PC-9 (cell line): ENCODE data around the gene PACRG. TPM values are rescaled to one million over a fixed set of nuclear protein-coding genes. Genes with fewer than 3 reads are reported as not detected.

Experiments
- BruUV-seq: library from RNA; stranded (reverse); fragments of 400-500 nt; replicated peaks from 2 replicates; lab custom pipeline; 2021; lab: Mats Ljungman, UMichigan
- CTCF ChIA-PET: fragments of 300-600 bp; sonication (Branson Sonifier 250); formaldehyde crosslinking; loops from one replicate; lab custom pipeline; 2022; ENCODE audit warnings: antibody characterized with exemption; lab: Charles Lee
- POLR2A ChIA-PET: fragments of 300-600 bp; sonication (Branson Sonifier 250); formaldehyde crosslinking; loops from one replicate; lab custom pipeline; 2022; ENCODE audit warnings: antibody characterized with exemption; ENCODE audit not compliant: unreplicated experiment; lab: Charles Lee
- DNase-seq, 2 experiments: peaks; one replicate each; pipeline versions ENCODE4 v3.0.0 to v3.0.0-alpha.2; 2015 to 2022; ENCODE audit warnings: mixed read lengths in 1 of 2
- H2AFZ ChIP-seq: fragments of 200-600 bp; sonication (generic); 2 replicates; pipeline ENCODE4 v1.8.1; 2017; ENCODE audit warnings: antibody characterized with exemption
- H3F3A ChIP-seq: fragments of 200-600 bp; sonication (generic); 2 replicates; pipeline ENCODE4 v1.8.1; 2017; ENCODE audit warnings: antibody characterized with exemption, mild to moderate bottlenecking, low read depth; ENCODE audit not compliant: insufficient read depth
- H3K27ac ChIP-seq: fragments of 200-600 bp; sonication (generic); 2 replicates; pipeline ENCODE4 v1.6.1; 2016; ENCODE audit warnings: mixed run types
- H3K27me3 ChIP-seq: fragments of 200-600 bp; sonication (generic); 2 replicates; pipeline ENCODE4 v1.6.1; 2016; ENCODE audit warnings: low read depth, mixed run types; ENCODE audit not compliant: insufficient read depth
- H3K36me3 ChIP-seq: fragments of 200-600 bp; sonication (generic); 2 replicates; pipeline ENCODE4 v1.6.1; 2016; ENCODE audit warnings: low read depth, mixed run types
- H3K4me1 ChIP-seq: fragments of 200-600 bp; sonication (generic); replicated peaks from 2 replicates; pipeline ENCODE4 v1.6.1; 2016; ENCODE audit warnings: mixed run types; ENCODE audit not compliant: insufficient read depth
- H3K4me2 ChIP-seq: fragments of 200-600 bp; sonication (generic); 2 replicates; pipeline ENCODE4 v1.6.1; 2017; ENCODE audit warnings: mixed run types
- H3K4me3 ChIP-seq: fragments of 200-600 bp; sonication (generic); 2 replicates; pipeline ENCODE4 v1.6.1; 2016; ENCODE audit warnings: mixed run types
- H3K79me2 ChIP-seq: fragments of 200-600 bp; sonication (generic); 2 replicates; pipeline ENCODE4 v1.6.1; 2017; ENCODE audit warnings: low read depth, mixed run types
- H3K9me2 ChIP-seq: fragments of 200-600 bp; sonication (generic); 2 replicates; pipeline ENCODE4 v1.8.1; 2017; ENCODE audit warnings: mild to moderate bottlenecking; ENCODE audit not compliant: insufficient read depth
- H3K9me3 ChIP-seq: fragments of 200-600 bp; sonication (generic); 2 replicates; pipeline ENCODE4 v1.8.1; 2016; ENCODE audit warnings: low read depth; ENCODE audit not compliant: insufficient read depth
- H4K20me1 ChIP-seq: fragments of 200-600 bp; sonication (generic); 2 replicates; pipeline ENCODE4 v1.8.1; 2017; ENCODE audit not compliant: insufficient read depth
- EZH2 ChIP-seq: fragments of 200-600 bp; sonication (generic); IDR thresholded peaks from 2 replicates; pipeline ENCODE4 v1.8.0; 2017; ENCODE audit warnings: antibody characterized with exemption, low read depth
- intact Hi-C: fragments of 100-400 bp; cut with micrococcal nuclease; formaldehyde crosslinking; loops from one replicate; pipeline ENCODE4 v1.10.0; 2022; ENCODE audit not compliant: unreplicated experiment
- total RNA-seq: library from RNA; stranded (reverse); gene quantifications from 2 replicates; pipeline ENCODE4 v1.2.3, GENCODE V29; 2021
- TF ChIP-seq, protein P1 (sequence below): fragments of 200-600 bp; sonication (generic); conservative IDR thresholded peaks from 2 replicates; pipeline ENCODE4 v1.6.1; 2017; ENCODE audit warnings: mixed run types, antibody characterized with exemption, mild to moderate bottlenecking, moderate library complexity

PACRG gene
- total RNA-seq, 1 experiment from 2014 or later, result not detected

DNA sequence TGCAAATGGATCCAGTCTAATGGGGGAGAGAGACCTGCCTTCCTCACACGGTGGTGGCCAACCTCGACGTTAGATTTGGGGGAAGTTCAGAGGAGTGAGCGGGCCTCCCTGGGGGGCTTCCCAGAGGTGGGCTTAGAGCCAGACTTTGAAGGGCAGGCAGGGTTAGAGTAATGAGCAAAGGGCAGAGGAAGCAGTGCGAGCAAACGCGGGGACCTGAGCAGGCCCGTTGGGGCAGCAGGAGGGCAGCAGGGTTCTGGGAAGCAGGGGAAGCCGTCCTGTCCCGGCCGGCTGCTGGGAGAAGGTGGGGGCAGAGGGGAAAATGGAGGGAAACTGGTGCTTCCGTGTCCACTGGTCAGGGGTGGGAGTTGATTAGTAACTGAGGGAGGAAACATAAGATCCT, 474.1 kb downstream of the PACRG start:
- no peak overlapping the region for H3K4me2 ChIP-seq
- H3F3A ChIP-seq, result no peaks in the 10 kb centered on the region
- no peak overlapping the region for H3K27ac ChIP-seq
- no peaks in the 10 kb centered on the region for H3K79me2 ChIP-seq
- DNase-seq, result no peak
- POLR2A ChIA-PET, result no interaction called here
- H2AFZ ChIP-seq, result no peak overlapping the region
- no peaks in the 10 kb centered on the region for H4K20me1 ChIP-seq
- H3K27me3 ChIP-seq, result no peaks in the 10 kb centered on the region
- no peaks in the 10 kb centered on the region for H3K4me1 ChIP-seq
- no peaks in the 10 kb centered on the region for H3K9me3 ChIP-seq
- intact Hi-C loops, result no loop called here
- CTCF ChIA-PET, result no interaction called here
- no peaks in the 10 kb centered on the region for H3K36me3 ChIP-seq
- H3K9me2 ChIP-seq, result no peaks in the 10 kb centered on the region
- no TSS peak for BruUV-seq
- TF ChIP-seq, protein P1, sequence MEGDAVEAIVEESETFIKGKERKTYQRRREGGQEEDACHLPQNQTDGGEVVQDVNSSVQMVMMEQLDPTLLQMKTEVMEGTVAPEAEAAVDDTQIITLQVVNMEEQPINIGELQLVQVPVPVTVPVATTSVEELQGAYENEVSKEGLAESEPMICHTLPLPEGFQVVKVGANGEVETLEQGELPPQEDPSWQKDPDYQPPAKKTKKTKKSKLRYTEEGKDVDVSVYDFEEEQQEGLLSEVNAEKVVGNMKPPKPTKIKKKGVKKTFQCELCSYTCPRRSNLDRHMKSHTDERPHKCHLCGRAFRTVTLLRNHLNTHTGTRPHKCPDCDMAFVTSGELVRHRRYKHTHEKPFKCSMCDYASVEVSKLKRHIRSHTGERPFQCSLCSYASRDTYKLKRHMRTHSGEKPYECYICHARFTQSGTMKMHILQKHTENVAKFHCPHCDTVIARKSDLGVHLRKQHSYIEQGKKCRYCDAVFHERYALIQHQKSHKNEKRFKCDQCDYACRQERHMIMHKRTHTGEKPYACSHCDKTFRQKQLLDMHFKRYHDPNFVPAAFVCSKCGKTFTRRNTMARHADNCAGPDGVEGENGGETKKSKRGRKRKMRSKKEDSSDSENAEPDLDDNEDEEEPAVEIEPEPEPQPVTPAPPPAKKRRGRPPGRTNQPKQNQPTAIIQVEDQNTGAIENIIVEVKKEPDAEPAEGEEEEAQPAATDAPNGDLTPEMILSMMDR, result no peak
- TF ChIP-seq EZH2, result no peak
- no peak overlapping the region for H3K4me3 ChIP-seq

DNA sequence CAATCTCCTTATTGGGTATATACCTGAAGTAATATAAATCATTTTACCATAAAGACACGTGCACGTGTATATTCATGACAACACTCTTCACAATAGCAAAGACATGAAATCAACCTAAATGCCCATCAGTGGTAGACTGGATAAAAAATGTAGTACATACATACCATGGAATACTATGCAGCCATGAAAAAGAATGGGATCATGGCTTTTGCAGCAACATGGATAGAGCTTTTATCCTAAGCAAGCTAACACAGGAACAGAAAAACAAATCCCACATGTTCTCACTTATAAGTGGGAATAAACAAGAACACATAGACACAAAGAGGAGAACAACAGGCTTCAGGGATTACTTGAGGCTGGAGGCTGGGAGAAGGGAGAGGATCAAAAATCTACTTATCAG, 478.4 kb downstream of the PACRG start:
- no peaks in the 10 kb centered on the region for H3K79me2 ChIP-seq
- H2AFZ ChIP-seq, result no peak overlapping the region
- CTCF ChIA-PET, result no interaction called here
- H3K4me1 ChIP-seq, result no peaks in the 10 kb centered on the region
- no peak for DNase-seq
- no peak for TF ChIP-seq EZH2
- TF ChIP-seq, protein P1, result no peak
- H3F3A ChIP-seq, result no peaks in the 10 kb centered on the region
- no peaks in the 10 kb centered on the region for H3K9me3 ChIP-seq
- POLR2A ChIA-PET, result no interaction called here
- H3K9me2 ChIP-seq, result no peaks in the 10 kb centered on the region
- no peak overlapping the region for H3K4me2 ChIP-seq
- no peaks in the 10 kb centered on the region for H4K20me1 ChIP-seq
- H3K36me3 ChIP-seq, result no peaks in the 10 kb centered on the region
- H3K27me3 ChIP-seq, result no peaks in the 10 kb centered on the region
- no peak overlapping the region for H3K27ac ChIP-seq
- no TSS peak for BruUV-seq
- intact Hi-C loops, result no loop called here
- H3K4me3 ChIP-seq, result no peak overlapping the region

DNA sequence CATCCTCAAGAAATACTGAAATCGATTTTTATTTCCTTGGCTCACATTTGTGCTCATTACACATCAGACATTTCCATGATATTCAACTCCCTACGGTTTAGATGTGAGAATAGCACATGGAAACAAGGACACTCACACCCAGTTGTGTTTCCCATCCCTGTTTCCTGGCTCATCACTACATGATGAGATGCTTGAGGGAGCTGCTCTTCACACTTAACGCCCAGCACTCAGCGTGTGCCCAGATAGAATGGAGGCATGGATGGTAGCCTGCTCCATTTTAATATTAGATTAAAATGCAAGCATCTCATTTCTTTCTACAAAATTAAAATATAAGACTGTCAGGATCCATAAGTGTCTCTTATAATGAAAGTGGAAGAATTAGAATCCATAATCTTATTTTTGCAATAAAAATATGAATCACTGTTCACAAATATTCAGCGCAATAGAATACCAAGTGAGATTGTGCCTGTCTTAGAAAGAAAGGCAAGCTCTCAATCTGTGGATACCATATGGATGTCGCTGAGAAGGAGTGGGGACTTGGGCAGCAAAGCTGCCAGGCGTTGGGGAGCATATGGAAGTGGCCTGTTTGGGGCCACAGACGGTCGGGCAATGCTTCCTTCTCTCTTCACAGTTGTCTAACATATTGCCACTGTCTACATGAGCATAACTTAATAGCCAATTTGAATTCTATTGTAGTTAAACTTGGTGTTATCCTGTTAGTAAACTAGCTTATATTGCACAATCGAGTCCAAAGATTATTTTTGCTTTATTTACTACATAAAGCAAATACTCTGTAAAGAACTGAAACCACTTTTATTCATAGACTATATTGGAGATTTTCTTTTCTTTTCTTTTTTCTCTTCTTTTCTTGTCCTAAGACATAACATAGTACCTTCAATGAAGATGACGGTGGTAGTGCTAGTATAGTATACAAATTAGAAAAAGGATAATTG, 479.9 kb downstream of the PACRG start:
- Histone ChIP-seq H3K79me2 (no peaks in the 10 kb centered on the region), H3K4me1 (no peaks in the 10 kb centered on the region), H3F3A (no peaks in the 10 kb centered on the region), H3K27ac (no peak overlapping the region), H3K27me3 (no peaks in the 10 kb centered on the region), H4K20me1 (no peaks in the 10 kb centered on the region), H3K4me2 (no peak overlapping the region), H3K9me2 (no peaks in the 10 kb centered on the region), H3K9me3 (peaks cover 9% of the 10 kb centered on the region; the same call in 1 of the 2 replicates), H2AFZ (no peak overlapping the region), H3K4me3 (no peak overlapping the region), H3K36me3 (no peaks in the 10 kb centered on the region)
- no peak for DNase-seq
- no peak for TF ChIP-seq EZH2
- TF ChIP-seq, protein P1, result no peak
- BruUV-seq, result no TSS peak
- intact Hi-C loops, result no loop called here
- POLR2A ChIA-PET, result no interaction called here
- CTCF ChIA-PET, result no interaction called here
